Heart left ventricle (tissue), 13 donors: ENCODE results near the gene SMPD1.

Experiments
- POLR2A ChIP-seq, 2 donors: fragments of 450-650 bp; IDR thresholded peaks; one replicate each; pipeline ENCODE4 v1.6.1; 2017; ENCODE audit warnings: antibody characterized with exemption in 2 of 2, mild to moderate bottlenecking in 2 of 2, moderate library complexity in 2 of 2
- TF ChIP-seq, protein P1 (sequence below), 12 donors: fragments of 200-600 bp; sonication (generic) in 4 of 12; IDR thresholded peaks; one replicate each; pipeline versions ENCODE4 v1.5.0 to v1.8.0; 2018 to 2022; ENCODE audit warnings: antibody characterized with exemption in 12 of 12, mild to moderate bottlenecking in 5 of 12
- donor health status: ischemic (EF 13 %, LVEDD 7.1; RV severe dilation, severe dysfunction).
- donor health status: DM: no; HTN: yes; CAD: no.
- donor health status: DM: no; HTN: no; CAD: no.
- donor health status: ischemic (EF 25% LVEDD 6.9; RV normal size, moderate dysfunction).
- donor health status: ischemic (EF 25% LVEDD 5.7; RV mildly dilated, moderate dysfunction).
- donor health status: ischemic (EF 35%, LVEDD 5.7; RV mildly dilated, moderate dysfunction).
- donor health status: nonischemic (EF 11% LVEDD 7.7; RV severe dilation, severe dysfunction).
- donor health status: DM: yes; HTN: yes; CAD: no.
- donor health status: PGD.
- donor health status: ischemic (EF 29% LVEDD 5.4; RV normal size, mild dysfunction).
- donor health status: nonischemic (EF 23%, LVEDD 6.1; RV moderate dilation, normal function).

DNA sequence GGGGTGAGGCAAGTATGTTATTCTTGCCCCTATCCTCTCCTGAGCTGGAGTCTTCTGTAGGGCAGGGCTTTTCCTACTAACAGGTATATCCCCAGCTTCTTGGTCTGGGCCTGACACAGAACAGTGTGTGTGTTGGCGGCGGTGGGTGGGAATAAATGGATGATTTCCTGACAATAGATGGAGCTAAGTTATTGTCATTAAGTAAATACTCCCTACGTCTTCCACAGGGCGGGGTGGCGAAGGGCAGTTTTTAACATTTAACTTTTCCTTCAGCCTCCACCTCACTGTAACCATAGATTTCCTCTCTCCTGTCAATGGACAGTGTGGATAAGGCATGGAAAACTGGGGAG lies 11.7 kb upstream of the SMPD1 start:
- TF ChIP-seq, protein P1, sequence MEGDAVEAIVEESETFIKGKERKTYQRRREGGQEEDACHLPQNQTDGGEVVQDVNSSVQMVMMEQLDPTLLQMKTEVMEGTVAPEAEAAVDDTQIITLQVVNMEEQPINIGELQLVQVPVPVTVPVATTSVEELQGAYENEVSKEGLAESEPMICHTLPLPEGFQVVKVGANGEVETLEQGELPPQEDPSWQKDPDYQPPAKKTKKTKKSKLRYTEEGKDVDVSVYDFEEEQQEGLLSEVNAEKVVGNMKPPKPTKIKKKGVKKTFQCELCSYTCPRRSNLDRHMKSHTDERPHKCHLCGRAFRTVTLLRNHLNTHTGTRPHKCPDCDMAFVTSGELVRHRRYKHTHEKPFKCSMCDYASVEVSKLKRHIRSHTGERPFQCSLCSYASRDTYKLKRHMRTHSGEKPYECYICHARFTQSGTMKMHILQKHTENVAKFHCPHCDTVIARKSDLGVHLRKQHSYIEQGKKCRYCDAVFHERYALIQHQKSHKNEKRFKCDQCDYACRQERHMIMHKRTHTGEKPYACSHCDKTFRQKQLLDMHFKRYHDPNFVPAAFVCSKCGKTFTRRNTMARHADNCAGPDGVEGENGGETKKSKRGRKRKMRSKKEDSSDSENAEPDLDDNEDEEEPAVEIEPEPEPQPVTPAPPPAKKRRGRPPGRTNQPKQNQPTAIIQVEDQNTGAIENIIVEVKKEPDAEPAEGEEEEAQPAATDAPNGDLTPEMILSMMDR (IDR thresholded peaks at IDR 0.05) = no peak
- no peak for TF ChIP-seq POLR2A (IDR thresholded peaks at IDR 0.05)
